DLD1 (cell line): Measurements from ENCODE around the gene RPS6KA3.
"Not testable (repeated sequence)": the region's sequence is repeated elsewhere in the genome, so short reads cannot be mapped to it uniquely, and the experiment has no call there.

Experiments
- in situ Hi-C: cut with HindIII; loops from 2 replicates; pipeline ENCODE4 v1.10.0; 2017; ENCODE audit warnings: low sequenced_read_pairs

RPS6KA3 gene

DNA sequence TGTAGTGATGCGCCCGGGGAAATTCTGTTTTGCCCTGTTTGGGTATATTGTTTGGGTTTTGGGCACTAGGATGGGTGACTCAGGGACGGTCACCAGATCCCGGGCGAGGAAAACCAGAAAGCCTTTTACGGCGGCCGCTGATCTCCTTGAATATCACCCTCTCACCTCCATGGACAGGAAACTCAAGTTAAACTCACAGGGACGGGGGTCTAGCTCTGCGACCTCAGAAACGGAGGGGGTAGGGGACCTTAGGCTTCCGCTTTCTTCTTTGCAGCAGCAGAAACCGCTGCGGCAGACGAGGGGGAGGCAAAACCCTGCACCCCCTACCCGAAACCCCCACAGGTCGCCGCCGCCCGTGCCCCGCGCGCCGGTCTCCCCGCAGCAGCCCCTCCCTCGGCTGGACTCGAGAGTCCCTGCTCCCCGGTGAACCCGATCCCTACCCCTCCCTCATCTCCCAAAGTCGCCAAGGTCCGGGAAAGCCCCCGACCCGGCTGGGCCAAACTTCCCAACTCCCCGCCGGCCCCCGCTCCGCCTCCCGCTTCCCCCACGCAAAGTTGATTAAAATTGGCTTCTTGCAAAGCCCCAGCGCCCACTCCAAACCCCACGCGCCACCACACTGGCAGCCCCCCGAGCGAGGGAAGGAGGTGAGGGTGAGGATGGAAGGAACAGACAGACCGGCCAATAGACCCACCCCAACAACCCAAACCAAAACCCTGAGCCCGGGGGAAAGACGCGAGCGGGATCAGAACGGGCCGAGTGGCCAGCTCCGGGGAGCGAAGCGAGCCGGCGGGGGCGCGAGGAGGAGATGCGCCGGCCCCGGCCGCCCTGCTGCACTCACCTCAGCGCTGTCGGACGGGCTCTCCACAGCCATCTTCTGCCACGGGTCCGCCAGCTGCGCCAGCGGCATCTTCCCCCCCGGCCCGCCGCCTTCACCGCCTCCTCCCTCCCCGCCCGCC is 705 bp downstream of the RPS6KA3 start:
- in situ Hi-C loops = no loop called here

DNA sequence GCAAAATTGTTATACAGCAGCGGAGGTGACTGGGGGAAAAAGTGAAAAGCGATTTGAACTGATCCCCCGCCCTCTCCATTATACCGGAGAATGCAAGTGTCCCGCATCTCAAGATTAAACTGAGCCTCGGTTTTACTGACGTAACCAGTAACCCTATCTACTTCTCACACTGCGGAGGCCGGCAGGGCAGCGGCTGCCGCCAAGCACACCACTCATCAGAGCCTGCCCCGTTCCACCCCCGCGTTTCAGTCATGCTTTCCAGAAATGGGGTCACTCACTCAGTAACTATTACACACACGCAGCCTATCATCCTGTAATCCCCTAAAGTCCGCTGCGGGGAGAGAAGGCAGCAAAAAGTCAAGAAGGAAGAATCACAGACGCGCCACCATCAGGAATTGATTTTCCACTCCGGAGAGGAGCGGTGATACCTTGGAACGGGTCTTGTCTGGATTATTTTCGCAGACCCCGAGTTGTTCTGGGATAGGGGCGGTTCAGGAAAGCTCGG is 1.4 kb downstream of the RPS6KA3 start:
- in situ Hi-C loops = no loop called here

DNA sequence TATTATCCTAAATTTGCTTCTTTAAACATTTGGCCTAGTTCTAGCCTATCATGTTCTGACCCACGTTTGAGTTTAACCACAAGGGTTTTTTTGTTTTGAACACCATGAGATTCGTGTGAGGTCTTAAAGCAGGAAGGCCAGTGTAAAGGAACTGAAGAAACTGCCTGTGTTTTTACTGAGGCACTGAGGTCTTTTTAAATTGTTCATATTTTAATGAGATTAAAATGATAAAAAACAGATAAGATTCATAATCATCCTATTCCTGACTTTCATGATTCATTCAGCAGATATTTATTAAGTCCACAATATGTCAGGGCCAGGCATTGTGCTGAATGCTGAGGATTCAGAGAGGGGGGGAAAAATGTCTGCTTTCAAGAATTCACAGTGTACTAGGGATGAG is 3.2 kb downstream of the RPS6KA3 start:
- in situ Hi-C loops = no loop called here

DNA sequence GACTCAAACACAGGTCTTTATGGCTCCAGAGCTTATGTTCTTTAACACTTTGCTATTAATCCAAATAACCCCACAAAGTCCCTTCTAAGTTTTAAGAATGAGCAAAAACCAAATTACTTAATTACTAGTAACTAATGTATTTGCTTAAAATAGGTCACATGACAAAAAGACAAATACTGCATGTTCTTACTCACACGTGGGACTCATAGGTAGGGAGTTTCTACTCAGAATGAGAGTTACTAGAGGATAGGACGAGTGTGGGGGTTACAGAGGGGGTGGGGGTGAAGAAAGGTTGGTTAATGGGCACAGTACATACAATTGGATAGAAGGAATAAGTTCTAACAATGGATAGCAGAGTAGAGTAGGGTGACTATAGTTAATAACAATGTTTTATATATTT is 5.8 kb downstream of the RPS6KA3 start:
- in situ Hi-C loops = no loop called here

DNA sequence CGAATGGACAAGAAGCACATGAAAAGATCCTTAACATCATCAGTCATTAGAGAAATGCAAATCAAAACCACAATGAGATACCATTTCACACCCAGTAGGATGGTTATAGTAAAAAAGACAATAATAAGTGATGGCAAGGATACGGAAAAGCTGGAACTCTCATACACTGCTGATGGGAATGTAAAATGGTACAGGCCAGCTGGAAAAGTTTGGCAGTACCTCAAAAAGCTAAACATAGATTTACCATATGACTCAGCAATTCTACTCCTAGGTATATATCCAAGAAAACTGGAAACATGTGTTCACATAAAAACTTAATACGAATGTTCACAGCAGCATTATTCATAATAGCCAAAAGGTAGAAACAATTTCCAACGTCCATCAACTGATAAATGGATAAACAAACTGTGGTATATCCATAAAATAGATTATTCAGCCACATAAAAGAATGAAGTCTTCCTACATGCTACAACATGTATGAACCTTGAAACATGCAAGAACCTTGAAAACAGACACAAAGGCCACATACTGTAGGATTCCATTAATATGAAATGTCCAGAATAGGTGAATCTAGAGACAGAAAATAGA is 11.9 kb downstream of the RPS6KA3 start:
- in situ Hi-C loops = no loop called here

DNA sequence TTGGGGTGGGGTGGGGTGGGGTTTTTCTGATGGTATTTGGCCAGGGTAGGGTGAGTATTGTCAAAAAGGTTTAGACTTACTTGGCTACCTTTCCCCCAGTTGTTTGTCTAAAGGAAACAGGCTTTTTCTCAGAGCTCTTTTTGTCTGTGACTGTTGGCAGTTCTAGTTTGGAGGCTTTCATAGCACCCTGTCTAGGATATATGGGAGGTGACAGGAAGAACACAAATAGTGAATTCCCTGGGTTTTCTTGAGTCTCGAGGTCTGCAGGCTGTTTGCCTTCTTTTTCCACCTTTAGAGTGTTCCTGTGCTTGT is 13.5 kb downstream of the RPS6KA3 start:
- in situ Hi-C loops = no loop called here

DNA sequence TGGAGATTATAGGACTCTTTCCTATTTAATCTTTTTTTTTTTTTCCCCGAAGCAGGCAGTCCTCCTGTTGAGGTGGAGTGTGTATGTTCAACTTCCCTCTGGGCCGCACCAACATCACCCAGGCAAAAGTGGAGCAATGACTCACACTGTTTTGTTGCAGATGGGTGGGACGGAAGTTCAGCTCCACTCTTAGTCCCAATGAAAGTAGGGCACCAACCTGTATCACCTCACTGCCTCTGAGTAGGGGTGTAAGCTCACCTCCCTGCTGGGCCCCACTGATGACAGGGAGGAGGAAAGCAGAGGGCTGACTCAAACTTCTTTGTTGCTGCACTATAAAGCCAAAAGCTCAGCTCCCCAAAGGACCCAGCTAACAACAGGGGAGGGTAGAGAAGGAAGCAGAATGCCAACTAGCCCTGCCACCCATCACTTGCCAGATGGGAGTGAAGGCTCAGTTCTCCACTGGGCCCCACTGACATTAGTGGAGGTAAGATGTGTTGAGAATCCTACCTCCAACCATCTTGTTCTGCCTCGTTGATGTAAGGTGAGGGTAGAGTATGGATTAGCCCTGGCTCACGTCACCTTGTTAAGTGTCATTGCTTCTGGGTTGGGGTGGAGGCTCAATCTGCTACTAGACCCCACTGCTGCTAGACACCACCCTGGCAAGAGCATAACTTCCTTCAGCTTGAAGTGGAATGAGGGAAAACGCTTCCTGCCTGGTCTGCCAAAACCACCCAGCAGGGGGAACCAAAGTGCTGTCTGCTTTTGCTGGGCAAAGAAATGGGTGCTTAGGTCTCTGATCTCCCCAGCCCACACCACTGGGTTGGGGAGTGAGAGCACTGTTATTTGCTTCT is 14.1 kb downstream of the RPS6KA3 start:
- in situ Hi-C loops = no loop called here

DNA sequence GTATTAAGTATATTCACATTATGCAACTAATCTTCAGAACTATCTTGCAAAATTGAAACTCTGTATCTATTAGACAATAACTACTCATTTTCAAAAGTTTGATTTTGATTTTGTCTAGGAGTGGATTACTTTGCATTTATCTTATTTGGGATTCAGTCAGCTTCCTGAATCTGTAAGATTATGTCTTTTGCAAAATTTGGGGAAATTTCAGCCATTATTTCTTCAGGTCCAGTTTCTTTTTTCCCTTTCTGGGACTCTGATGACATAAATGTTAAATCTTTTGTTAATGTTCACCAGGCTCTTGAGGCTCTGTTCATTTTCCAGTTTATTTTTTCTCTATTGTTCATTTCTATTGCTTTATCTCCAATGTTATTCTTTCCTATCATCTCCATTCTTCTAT is 15.0 kb downstream of the RPS6KA3 start:
- in situ Hi-C loops = no loop called here

DNA sequence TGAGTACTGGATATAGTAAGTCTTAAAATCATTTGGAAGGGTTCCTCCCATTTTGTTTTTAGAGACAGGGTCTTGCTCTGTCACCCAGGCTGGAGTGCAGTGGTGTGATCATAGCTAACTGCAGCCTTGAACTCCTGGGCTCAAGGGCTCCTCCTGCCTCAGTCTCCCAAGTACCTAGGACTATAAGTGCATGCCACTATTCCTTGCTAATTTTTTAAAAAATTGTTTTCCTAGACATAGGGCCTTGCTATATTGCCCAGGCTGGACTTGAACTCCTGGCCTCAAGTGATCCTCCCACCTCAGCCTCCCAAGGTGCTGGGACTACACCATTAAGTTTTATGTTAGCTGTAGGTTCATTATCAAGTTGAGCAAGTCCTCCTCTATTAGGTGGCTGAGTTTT is 16.6 kb downstream of the RPS6KA3 start:
- in situ Hi-C loops = not testable (repeated sequence)

DNA sequence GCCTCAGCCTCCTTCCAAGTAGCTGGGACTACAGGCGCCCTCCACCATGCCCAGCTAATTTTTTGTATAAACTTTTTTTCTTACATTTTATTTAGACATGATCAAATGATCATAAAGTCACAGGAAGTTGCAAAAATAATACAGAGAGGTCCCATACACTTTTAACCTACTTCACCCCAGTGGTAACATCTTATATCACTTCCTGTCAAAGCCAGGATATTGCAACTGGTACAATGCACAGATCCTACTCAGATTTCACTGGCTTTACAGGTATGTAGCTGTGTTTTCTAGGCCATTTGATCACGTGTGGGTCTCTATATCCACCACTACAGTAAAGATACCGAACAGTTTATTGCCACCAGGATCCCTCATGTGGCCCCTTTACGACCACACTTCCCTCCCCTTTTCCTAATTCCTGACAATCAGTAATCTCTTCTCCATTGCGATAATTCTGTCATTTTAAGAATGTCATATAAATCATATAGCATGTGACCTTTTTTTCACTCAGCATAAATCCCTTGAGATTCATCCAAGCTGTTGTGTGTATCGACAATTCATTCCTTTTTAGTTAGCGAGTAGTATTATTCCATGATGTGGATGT is 18.0 kb downstream of the RPS6KA3 start:
- in situ Hi-C loops = no loop called here

DNA sequence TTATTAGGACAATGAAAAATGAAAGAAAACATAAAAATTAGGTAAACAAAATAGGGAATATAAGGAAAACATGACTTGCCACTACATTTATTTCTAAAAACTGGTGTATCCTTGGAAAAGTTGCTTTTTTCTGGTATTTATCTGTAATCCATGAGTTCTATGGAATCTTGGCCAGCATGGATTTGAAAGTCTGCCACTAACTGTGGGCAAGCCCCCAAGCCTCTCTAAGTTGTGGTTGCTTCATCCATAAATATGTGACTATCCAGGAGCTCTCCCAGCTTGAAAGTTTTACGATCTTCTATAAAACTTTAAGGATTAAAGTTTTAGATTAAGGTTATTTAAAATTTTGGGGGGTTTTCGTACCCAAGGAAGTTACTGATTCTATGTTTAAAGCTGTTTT is 21.8 kb downstream of the RPS6KA3 start:
- in situ Hi-C loops = no loop called here

DNA sequence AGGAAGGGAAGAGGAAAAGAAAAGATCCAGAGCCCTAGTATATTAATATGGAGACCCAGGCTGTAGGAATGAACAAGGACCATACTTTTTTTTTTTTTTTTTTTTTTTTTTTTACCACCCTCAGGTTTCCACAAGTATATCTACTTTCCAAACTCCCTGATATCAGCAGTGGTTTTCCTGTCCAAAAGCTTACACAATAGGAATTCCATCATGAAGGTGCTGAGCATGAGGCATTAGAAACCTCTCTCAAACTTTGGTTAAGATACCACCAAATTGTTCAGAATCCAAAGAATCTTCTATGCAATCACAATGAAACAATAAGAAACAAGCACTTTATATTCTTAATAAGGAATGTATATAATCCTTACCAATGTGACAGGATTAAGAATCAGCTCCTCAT is 26.5 kb downstream of the RPS6KA3 start:
- in situ Hi-C loops = no loop called here

DNA sequence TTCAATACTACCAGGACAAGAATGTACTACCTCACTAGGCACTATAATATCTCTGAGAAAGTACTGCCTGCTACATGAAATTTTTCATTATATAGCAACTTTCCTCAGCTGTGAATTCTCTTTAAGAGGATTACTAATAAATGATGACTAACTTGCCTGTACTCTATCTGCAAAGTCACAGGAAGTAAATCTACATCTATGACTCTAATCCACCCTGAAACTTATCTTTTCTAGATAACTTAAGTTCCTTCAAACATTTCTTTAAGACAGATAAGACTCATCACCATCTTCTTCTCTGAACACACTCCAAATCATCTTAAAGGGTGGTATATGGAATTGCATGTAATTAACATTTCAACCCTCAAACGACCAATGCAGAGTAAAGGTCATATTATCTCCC is 28.8 kb downstream of the RPS6KA3 start:
- in situ Hi-C loops = no loop called here

DNA sequence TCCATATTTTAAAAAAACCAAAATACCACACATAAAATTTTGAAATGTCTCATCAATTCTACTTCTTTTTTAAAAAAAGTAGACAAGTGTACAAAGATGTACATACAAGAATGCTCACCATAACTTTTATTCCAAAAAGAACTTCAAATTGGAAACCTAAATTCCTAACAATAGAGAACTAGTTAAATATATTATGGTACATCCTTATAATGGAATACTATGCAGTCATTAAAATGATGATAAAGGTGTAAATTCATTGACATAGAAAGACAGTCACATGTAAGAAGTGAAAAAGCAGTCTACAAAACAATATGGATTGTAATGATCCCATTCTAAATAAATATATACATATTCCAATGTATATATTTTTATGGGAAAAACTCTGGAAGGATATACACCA is 31.0 kb downstream of the RPS6KA3 start:
- in situ Hi-C loops = no loop called here

DNA sequence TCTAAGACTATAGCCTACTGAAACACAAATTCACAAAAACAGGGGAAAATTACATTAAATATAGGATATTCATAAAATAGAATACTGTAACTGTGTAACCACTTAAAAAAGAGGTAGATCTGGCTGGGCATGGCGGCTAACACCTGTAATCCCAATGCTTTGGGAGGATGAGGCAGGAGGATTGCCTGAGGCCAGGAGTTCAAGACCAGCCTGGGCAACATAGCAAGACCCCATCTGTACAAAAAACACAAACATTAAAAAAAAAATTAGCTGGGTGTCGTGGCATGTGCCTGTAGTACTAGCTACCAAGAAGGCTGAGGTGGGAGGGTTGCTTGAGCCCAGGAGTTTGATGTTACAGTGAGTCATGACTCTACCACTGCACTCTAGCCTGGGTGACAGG is 33.4 kb downstream of the RPS6KA3 start:
- in situ Hi-C loops = no loop called here

DNA sequence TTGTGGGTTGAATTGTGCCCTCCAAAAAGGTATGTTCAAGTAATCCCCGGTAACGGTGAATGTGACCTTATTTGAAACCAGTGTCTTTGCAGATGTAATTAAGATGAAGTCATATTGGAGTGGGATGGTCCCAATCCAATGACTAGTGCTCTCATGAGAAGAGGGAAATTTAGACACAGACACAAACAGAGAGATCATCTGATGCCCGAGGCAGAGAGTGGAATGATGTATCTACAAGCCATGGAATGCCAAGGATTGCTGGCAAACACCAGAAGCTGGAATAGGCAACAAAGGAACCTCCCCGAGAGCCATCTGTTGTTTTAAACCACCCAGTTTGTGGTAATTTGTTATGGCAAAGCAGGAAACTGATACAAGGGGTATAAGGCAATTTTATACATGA is 35.1 kb downstream of the RPS6KA3 start:
- in situ Hi-C loops = no loop called here

DNA sequence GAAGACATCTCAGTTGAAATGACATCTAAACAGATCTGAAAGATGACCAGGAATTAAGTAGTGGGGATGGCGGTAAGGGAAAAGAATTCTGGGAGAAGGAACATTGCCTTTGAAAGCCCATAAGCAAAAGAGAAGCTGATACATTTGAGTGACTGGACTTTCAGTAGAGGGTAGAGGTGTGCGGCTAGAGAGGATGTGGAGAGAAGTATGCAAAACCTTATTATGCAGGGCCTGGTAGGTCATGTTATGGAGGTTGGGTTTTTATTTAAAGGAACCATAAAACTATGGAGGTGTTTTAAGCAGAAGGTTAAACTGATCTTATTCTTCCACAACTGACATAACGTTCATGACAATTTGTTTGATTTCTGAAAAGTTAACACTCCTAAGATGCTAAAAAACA is 36.3 kb downstream of the RPS6KA3 start:
- in situ Hi-C loops = no loop called here

DNA sequence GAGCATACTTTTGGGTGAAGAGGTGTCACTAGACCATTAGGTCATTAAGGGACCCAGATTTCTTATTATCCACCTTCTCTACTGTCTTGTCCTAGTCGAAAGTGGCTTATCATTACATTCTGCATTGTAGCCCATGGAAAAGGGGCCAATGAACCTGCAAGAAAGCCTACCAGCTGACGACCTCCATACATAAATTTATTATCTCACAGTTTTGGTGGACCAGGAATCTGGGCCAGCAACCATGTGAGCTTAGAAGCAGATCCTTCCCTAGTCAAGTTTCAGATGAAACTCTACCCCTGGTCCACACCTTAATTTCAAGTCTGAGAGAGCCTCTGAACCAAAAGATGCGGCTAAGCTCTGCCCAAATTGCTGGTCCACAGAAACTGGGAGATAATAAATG is 37.6 kb downstream of the RPS6KA3 start:
- in situ Hi-C loops = no loop called here

DNA sequence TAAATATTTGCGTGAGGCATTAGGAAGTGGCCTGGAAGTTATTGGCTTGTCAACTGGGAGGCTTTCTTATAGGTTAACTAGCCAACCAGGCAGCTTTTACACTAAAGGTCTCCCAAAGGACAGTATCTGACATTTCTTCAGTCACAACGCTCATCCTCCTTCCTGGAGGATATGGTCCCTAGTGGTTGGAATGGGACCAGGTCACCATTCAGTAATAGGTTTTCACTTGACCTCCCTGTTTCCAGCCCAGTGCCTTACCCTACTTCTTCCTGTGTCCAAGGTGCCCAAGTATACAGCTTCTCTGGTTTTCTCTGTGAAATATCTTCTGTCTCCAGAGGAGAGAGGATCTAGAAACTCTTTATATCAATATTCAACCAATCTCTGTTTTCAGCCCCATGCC is 38.5 kb downstream of the RPS6KA3 start:
- in situ Hi-C loops = no loop called here

DNA sequence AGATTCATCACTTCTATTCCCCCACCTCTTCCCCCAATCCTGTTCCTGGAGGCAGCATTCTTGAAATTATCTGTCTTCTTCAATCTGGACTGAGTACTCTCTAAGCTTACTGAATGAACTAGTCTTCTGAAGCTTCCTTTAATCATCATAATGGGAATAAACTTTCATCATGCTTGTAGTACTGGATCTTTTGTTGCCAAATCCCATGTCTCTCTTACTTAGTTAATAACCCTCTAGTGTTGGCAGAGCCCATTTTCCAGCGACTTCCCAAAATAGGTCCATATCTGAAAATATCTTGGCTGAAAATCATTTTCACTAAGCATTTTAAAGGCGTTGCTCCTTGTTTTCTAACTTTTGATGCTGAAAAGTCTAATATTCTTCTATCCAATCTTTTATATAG is 39.6 kb downstream of the RPS6KA3 start:
- in situ Hi-C loops = no loop called here

DNA sequence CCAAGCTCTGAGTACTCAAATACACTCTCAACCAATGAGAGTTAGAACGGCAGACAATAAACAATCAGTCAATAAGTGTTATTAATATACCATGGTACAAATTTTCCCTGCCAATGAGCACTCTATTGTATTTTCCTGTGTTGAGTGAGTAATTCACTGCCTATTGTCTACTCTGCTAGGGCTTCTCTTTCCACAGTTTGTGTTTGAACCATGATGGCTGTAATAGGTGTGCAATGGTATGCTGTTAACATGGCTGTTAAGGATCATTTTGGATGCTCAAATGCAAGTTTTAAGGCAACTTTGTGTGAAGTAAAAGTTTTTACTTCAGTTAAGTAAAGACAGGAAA is 41.2 kb downstream of the RPS6KA3 start:
- in situ Hi-C loops = no loop called here
